Erythroblast (primary cell): ENCODE data around the gene FERMT2.

Source experiments
- GATA1 ChIP-seq: IDR thresholded peaks from 2 replicates; pipeline ENCODE4 v1.6.1; 2011; ENCODE audit warnings: low read depth, mild to moderate bottlenecking, control low read depth, low read length, moderate library complexity
- POLR2A ChIP-seq: IDR thresholded peaks from 2 replicates; pipeline ENCODE4 v1.6.1; 2011; ENCODE audit warnings: mild to moderate bottlenecking, low read length

DNA sequence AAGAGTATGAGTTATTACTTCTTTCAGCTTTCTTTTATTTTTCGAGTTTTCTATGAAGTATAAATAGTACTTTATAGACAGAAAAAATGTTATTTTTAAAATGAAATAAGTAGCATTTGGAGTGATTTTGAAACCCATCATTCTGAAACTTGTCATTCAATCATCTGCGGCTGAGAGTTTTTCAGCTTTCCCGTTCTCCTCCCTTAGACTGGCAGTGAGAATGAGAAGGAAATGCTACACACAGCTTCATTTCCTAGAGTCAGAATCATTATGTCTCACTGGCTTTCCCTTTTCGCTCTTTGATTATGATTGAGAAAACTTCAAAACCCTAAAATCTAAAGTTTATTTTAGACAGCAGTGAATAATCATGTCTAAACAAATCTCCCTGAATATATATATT lies 125.8 kb downstream of the FERMT2 start:
- TF ChIP-seq POLR2A (no peak), GATA1 (no peak)
